Activated CD8-positive, alpha-beta memory T cell treated with anti-CD3 and anti-CD28 coated beads, Interleukin-2, amount 10 ng/mL, durations not matched to agents 7 days and 5 days (primary cell): ENCODE measurements around the gene MAST3. TPM values are rescaled to one million over a fixed set of nuclear protein-coding genes. Genes with fewer than 3 reads are reported as not detected.

ENCODE experiments used
- ATAC-seq: fragments of 150-1000 bp; cut with Tn5 transposase; one replicate; pipeline ENCODE4 v1.10.0; 2021; ENCODE audit warnings: moderate library complexity
- CTCF ChIA-PET: fragments of 350-600 bp; sonication (Branson Sonifier 250); formaldehyde crosslinking; loops from one replicate; lab custom pipeline; 2021; ENCODE audit warnings: antibody characterized with exemption; lab: Charles Lee
- DNase-seq: peaks from one replicate; pipeline ENCODE4 v3.0.0-alpha.2; 2020
- H3K27ac Mint-ChIP-seq: one replicate; pipeline ENCODE4 v1.8.0; 2021; ENCODE audit warnings: mild to moderate bottlenecking, mixed read lengths
- H3K27me3 Mint-ChIP-seq: one replicate; pipeline ENCODE4 v1.8.0; 2021; ENCODE audit warnings: mixed read lengths
- H3K36me3 Mint-ChIP-seq: one replicate; pipeline ENCODE4 v1.8.0; 2021; ENCODE audit warnings: mild to moderate bottlenecking, mixed read lengths
- H3K4me1 Mint-ChIP-seq: one replicate; pipeline ENCODE4 v1.8.0; 2021; ENCODE audit warnings: mixed read lengths
- H3K4me3 Mint-ChIP-seq: one replicate; pipeline ENCODE4 v1.8.0; 2021; ENCODE audit warnings: mild to moderate bottlenecking, moderate library complexity, mixed read lengths
- H3K9me3 Mint-ChIP-seq: one replicate; pipeline ENCODE4 v1.8.0; 2022; ENCODE audit warnings: low read depth, mixed read lengths
- total RNA-seq, 2 experiments: library from RNA; stranded (reverse); gene quantifications; one replicate each; pipeline ENCODE4 v1.2.3, GENCODE V29; 2021

The MAST3 gene
- 10 to 100 TPM; 25.7 to 34.1 TPM for total RNA-seq

DNA sequence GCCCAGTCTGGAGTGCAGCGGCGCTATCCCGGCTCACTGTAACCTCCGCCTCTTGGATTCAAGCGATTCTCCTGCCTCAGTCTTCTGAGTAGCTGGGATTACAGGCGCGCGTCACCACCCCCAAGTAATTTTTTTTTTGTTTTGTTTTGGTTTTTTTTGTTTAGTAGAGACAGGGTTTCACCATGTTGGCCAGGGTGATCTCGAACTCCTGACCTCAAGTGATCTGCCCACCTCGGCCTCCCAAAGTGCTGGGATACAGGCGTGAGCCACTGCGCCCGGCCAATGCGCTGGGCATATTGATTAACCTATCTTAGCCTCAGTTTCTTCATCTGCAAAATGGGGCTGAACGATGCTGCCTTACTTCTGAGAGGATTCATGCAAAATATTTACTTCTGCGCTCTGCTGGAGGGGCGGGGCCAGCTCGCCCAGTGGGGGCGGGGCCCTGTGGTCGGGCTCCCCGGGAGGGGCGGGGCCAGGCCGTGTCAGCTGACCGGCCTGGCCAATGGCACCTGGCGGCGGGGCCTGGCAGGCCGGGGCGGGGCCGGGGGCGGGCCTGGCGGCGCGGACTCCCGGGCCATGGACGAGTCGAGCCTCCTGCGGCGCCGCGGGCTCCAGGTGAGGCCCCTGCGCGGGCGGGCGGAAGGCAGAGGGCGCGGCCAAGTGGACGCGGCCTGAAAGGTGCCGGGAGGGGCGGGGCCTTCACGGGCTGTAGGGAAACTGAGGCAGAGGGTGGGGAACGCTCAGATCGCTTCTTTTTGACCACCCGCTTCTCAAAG, at the start of gene MAST3:
Gene MAST3, plus strand, starts transcription at position 562 of the 776 bp plus-strand sequence. Its CDS starts 15 bp downstream, at position 577.
- Mint-ChIP-seq H3K36me3 (no peaks in the 10 kb centered on the region), H3K9me3 (no peaks in the 10 kb centered on the region), H3K27ac (no peak within 1 kb of the TSS), H3K27me3 (no peaks in the 10 kb centered on the region), H3K4me3 (peak within 1 kb of the TSS; percentile 78), H3K4me1 (peaks cover 37% of the 10 kb centered on the region)
- CTCF ChIA-PET, result interaction anchor here (0.7 to 3.6 kb wide), 9 partner anchors 9 to 182 kb away, joined by 3 to 16 read pairs (median 5); partner anchors contain the start of gene IL12RB1
- ATAC-seq, result peak; percentile 98
- peak; percentile 95 for DNase-seq

DNA sequence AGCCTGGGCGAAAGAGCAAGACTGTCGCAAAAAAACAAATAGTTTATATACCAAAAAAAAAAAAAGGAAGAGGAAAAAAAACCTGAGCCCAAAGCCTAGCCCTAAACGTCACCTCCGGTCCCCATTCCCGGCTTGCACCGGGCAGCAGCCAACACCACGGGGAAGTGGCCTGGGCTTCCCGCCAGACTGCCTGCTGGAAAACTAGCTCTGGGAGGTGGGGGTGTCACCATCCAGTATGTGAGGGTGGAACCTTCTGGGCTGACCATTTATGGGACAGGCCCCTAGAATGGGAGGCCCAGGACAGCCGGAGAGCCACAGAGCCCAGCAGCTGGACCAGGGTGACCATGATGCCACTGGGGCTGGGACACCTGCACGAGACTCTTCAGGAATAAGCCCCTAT, 48.2 kb upstream of the MAST3 start:
- Mint-ChIP-seq H3K27me3 (peaks cover 14% of the 10 kb centered on the region), H3K27ac (no peak overlapping the region), H3K9me3 (no peaks in the 10 kb centered on the region), H3K4me1 (peaks cover 29% of the 10 kb centered on the region), H3K4me3 (no peak overlapping the region), H3K36me3 (no peaks in the 10 kb centered on the region)
- CTCF ChIA-PET, result interaction anchor here (0.9 kb wide), 1 partner anchor 41 kb away, joined by 3 read pairs; the partner anchor contains the start of gene ARRDC2
- no peak for ATAC-seq
- no peak for DNase-seq

DNA sequence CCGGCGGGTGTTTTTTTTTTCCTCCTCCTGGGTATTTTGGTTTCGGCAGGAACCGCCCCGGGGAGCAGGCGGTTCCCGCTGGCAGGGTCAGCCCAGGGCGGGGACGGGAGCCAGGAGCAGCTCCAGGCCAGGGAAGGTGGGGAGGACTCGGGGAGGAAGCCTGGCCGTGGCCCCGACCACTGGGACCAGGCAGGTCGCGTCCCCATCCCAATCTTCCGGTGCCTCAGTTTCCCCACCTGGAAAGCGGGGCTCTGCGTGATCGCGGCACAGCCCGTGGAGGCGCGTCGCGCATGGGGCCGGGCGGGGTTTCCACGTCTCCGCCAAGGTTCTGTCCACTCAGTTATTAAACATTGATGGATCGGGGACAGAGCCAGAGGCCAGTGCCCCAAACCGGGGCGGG, 45.7 kb upstream of the MAST3 start:
- Mint-ChIP-seq H3K4me3 (no peak overlapping the region), H3K36me3 (no peaks in the 10 kb centered on the region), H3K4me1 (peaks cover 9% of the 10 kb centered on the region), H3K27ac (no peak overlapping the region), H3K9me3 (no peaks in the 10 kb centered on the region), H3K27me3 (peaks cover 7% of the 10 kb centered on the region)
- ATAC-seq (no peak), DNase-seq (no peak)
- CTCF ChIA-PET, result interaction anchor here (0.7 to 1.0 kb wide), 2 partner anchors 36 to 113 kb away, joined by 3 read pairs; no protein-coding TSS in a partner anchor

- Mint-ChIP-seq H3K9me3 (no peaks in the 10 kb centered on the region), H3K4me1 (peaks cover 17% of the 10 kb centered on the region), H3K27ac (no peak overlapping the region), H3K36me3 (no peaks in the 10 kb centered on the region), H3K27me3 (peaks cover 7% of the 10 kb centered on the region), H3K4me3 (no peak overlapping the region)
- CTCF ChIA-PET, result interaction anchor here (0.7 to 1.8 kb wide), 3 partner anchors 46 to 116 kb away, joined by 3 to 7 read pairs (median 5); partner anchors contain the start of gene ARRDC2
- ATAC-seq, result no peak
- no peak for DNase-seq
These were observed 43.9 kb upstream of the MAST3 start for GRCh38 chr19:18053576-18054219.

- Mint-ChIP-seq H3K36me3 (peaks cover 7% of the 10 kb centered on the region), H3K9me3 (no peaks in the 10 kb centered on the region), H3K27me3 (peaks cover 2% of the 10 kb centered on the region), H3K4me3 (no peak overlapping the region), H3K27ac (no peak overlapping the region), H3K4me1 (peaks cover 9% of the 10 kb centered on the region)
- CTCF ChIA-PET, result interaction anchor here (0.7 to 9.7 kb wide), 8 partner anchors 11 to 104 kb away, joined by 3 to 118 read pairs (median 4); partner anchors contain the start of gene ARRDC2
- DNase-seq, result no peak
- ATAC-seq, result no peak
These were observed 41.6 kb upstream of the MAST3 start for GRCh38 chr19:18055967-18056366.

DNA sequence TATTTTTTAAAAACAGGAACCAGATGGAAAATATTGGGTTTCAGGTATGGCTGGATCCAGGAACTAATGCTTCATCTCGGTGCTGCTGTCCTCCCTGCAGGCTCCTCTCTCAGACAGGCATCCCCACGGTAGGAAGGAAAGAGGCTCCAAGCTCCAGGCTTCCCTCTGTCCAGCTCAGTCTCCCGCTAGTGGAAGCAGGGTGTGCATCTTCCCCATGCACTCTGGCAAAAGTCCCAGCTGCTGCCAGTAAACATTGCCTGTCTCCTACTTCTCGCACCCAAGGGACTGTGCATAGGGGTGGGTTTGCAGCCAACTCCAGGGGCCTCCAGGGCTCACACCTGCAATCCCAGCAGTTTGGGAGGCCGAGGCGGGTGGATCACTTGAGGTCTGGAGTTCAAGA, 40.0 kb upstream of the MAST3 start:
- Mint-ChIP-seq H3K27me3 (peaks cover 2% of the 10 kb centered on the region), H3K4me3 (no peak overlapping the region), H3K27ac (peak overlapping the region; percentile 63), H3K36me3 (peaks cover 11% of the 10 kb centered on the region), H3K9me3 (no peaks in the 10 kb centered on the region), H3K4me1 (peaks cover 8% of the 10 kb centered on the region)
- no peak for DNase-seq
- CTCF ChIA-PET, result interaction anchor here (0.8 to 9.7 kb wide), 10 partner anchors 10 to 119 kb away, joined by 3 to 118 read pairs (median 7); partner anchors contain the start of gene ARRDC2
- no peak for ATAC-seq

- Mint-ChIP-seq H3K4me3 (peak overlapping the region; percentile 18), H3K9me3 (no peaks in the 10 kb centered on the region), H3K4me1 (peaks cover 8% of the 10 kb centered on the region), H3K27ac (peak overlapping the region; percentile 63), H3K36me3 (peaks cover 13% of the 10 kb centered on the region), H3K27me3 (no peaks in the 10 kb centered on the region)
- CTCF ChIA-PET, result interaction anchor here (0.8 to 9.7 kb wide), 20 partner anchors 7 to 120 kb away, joined by 3 to 118 read pairs (median 6); partner anchors contain the start of gene ARRDC2
- peak; percentile 85 for DNase-seq
- ATAC-seq, result peak; percentile 93
These were observed 39.2 kb upstream of the MAST3 start for GRCh38 chr19:18058208-18059009.

DNA sequence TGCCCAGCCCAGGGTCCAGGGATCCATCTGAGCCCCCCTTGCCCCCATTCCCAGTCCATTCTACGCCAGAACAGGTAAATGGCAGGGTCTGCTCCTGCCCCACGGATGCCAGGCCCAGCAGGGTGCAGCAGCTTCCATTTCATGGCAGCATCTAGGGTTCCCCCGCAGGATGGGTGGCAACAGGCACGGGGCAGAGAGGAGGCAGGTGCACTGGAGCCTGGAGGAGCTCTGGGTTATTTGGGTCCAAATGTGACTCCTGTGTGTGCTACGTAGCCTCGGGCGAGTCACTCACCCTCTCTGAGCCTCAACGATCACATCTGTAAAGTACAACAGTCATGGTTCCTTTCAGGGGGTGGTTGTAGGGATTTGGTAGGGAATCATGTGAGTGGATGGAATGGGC, 38.3 kb upstream of the MAST3 start:
- Mint-ChIP-seq H3K36me3 (peaks cover 15% of the 10 kb centered on the region), H3K27me3 (no peaks in the 10 kb centered on the region), H3K9me3 (no peaks in the 10 kb centered on the region), H3K4me1 (peaks cover 8% of the 10 kb centered on the region), H3K4me3 (no peak overlapping the region), H3K27ac (no peak overlapping the region)
- no peak for ATAC-seq
- DNase-seq, result no peak
- CTCF ChIA-PET, result interaction anchor here (0.8 to 9.7 kb wide), 13 partner anchors 8 to 121 kb away, joined by 3 to 118 read pairs (median 6); partner anchors contain the start of gene ARRDC2

GRCh38 chr19:18059902-18060301, 37.7 kb upstream of the MAST3 start:
- Mint-ChIP-seq H3K36me3 (peaks cover 19% of the 10 kb centered on the region), H3K27ac (no peak overlapping the region), H3K27me3 (no peaks in the 10 kb centered on the region), H3K4me1 (peaks cover 8% of the 10 kb centered on the region), H3K4me3 (no peak overlapping the region), H3K9me3 (no peaks in the 10 kb centered on the region)
- CTCF ChIA-PET, result interaction anchor here (1.3 to 9.7 kb wide), 9 partner anchors 9 to 74 kb away, joined by 3 to 118 read pairs (median 6); partner anchors contain the start of gene ARRDC2
- ATAC-seq (no peak), DNase-seq (no peak)

GRCh38 chr19:18060472-18060871, 37.1 kb upstream of the MAST3 start:
- H3K4me1 Mint-ChIP-seq, result peaks cover 8% of the 10 kb centered on the region
- no peaks in the 10 kb centered on the region for H3K27me3 Mint-ChIP-seq
- no peak overlapping the region for H3K4me3 Mint-ChIP-seq
- no peaks in the 10 kb centered on the region for H3K9me3 Mint-ChIP-seq
- no peak overlapping the region for H3K27ac Mint-ChIP-seq
- CTCF ChIA-PET, result interaction anchor here (1.3 to 9.7 kb wide), 5 partner anchors 53 to 122 kb away, joined by 3 to 118 read pairs (median 7); partner anchors contain the start of gene ARRDC2
- DNase-seq (no peak), ATAC-seq (no peak)
- H3K36me3 Mint-ChIP-seq, result peaks cover 22% of the 10 kb centered on the region

GRCh38 chr19:18062028-18062427, 35.5 kb upstream of the MAST3 start:
- Mint-ChIP-seq H3K27me3 (no peaks in the 10 kb centered on the region), H3K27ac (no peak overlapping the region), H3K4me1 (peaks cover 8% of the 10 kb centered on the region), H3K9me3 (no peaks in the 10 kb centered on the region), H3K4me3 (no peak overlapping the region), H3K36me3 (peaks cover 27% of the 10 kb centered on the region)
- CTCF ChIA-PET, result interaction anchor here (1.1 to 9.7 kb wide), 8 partner anchors 48 to 124 kb away, joined by 3 to 118 read pairs (median 4); partner anchors contain the start of gene ARRDC2
- DNase-seq (no peak), ATAC-seq (no peak)

- peak; percentile 51 for DNase-seq
- no peaks in the 10 kb centered on the region for H3K9me3 Mint-ChIP-seq
- peaks cover 2% of the 10 kb centered on the region for H3K4me1 Mint-ChIP-seq
- H3K36me3 Mint-ChIP-seq, result peaks cover 28% of the 10 kb centered on the region
- no peak overlapping the region for H3K27ac Mint-ChIP-seq
- H3K4me3 Mint-ChIP-seq, result no peak overlapping the region
- CTCF ChIA-PET, result interaction anchor here (0.7 to 9.7 kb wide), 10 partner anchors 12 to 188 kb away, joined by 3 to 118 read pairs (median 5); partner anchors contain the start of genes ARRDC2, CCDC124, IL12RB1 and MAST3
- no peaks in the 10 kb centered on the region for H3K27me3 Mint-ChIP-seq
- ATAC-seq, result no peak
These were observed 34.1 kb upstream of the MAST3 start for GRCh38 chr19:18063463-18063862.
